Lower leg skin (tissue), 4 donors: Measurements from ENCODE around the gene ENTREP3. TPM values are rescaled to one million over a fixed set of nuclear protein-coding genes. Genes with fewer than 3 reads are reported as not detected.
"Not testable (repeated sequence)": the region's sequence is repeated elsewhere in the genome, so short reads cannot be mapped to it uniquely, and the experiment has no call there.

Experiments
- DNase-seq, 2 donors: peaks; one replicate each; pipeline ENCODE4 v3.0.0-alpha.2; 2019; ENCODE audit warnings: low spot score in 2 of 2
- H3K4me3 ChIP-seq: fragments of 200-600 bp; sonication (generic); 2 replicates; pipeline ENCODE4 v1.5.1; 2017; ENCODE audit warnings: mild to moderate bottlenecking, low read depth; ENCODE audit not compliant: poor library complexity, severe bottlenecking
- CTCF ChIP-seq, 3 donors: fragments of 450-650 bp; IDR thresholded peaks; one replicate each; pipeline ENCODE4 v1.5.1; 2016; ENCODE audit warnings: antibody characterized with exemption in 3 of 3, mild to moderate bottlenecking in 3 of 3, moderate library complexity in 2 of 3
- POLR2A ChIP-seq, 2 donors: fragments of 450-650 bp; IDR thresholded peaks; one replicate each; pipeline ENCODE4 v1.6.1; 2016 to 2017; ENCODE audit warnings: antibody characterized with exemption in 2 of 2, mild to moderate bottlenecking in 1 of 2, moderate library complexity in 1 of 2
- WGBS, 2 donors: methylation state at CpG; one replicate each; pipeline ENCODE4 v1.1.5; 2018; 5-methylcytosine and 5-hydroxymethylcytosine counted together
- intact Hi-C: fragments of 100-400 bp; cut with DNase I; formaldehyde crosslinking; loops from one replicate; pipeline ENCODE4 v1.15.0; 2023; ENCODE audit warnings: low total_unique reads
- total RNA-seq, 4 donors: library from RNA; depleted of rRNA; stranded (reverse); fragments of >200 nt; gene quantifications; one replicate each; pipeline ENCODE4 v1.1.0, GENCODE V29; 2016

ENTREP3 gene
- total RNA-seq, 4 donors from 2014 or later = 9.6 to 26.0 (median 18.7) TPM

- intact Hi-C loops, DNase-seq, H3K4me3 ChIP-seq: not testable (repeated sequence)
- WGBS, 2 donors = 61% methylated on average over 3 of the region's 3 CpGs
These were observed 24.0 kb downstream of the ENTREP3 start for GRCh38 chr1:155231302-155231701.

GRCh38 chr1:155228096-155228427 lies 27.2 kb downstream of the ENTREP3 start:
- H3K4me3 ChIP-seq = no peak overlapping the region
- WGBS, 2 donors = 53 to 63% methylated on average over 9 of the region's 9 CpGs
- TF ChIP-seq POLR2A (IDR thresholded peaks at IDR 0.05) = no peak
- TF ChIP-seq CTCF (IDR thresholded peaks at IDR 0.05) = no peak
- intact Hi-C loops = no loop called here
- no peak for DNase-seq

GRCh38 chr1:155227261-155228095 lies 27.8 kb downstream of the ENTREP3 start:
- TF ChIP-seq POLR2A (IDR thresholded peaks at IDR 0.05) = no peak
- no peak for TF ChIP-seq CTCF (IDR thresholded peaks at IDR 0.05)
- intact Hi-C loops = no loop called here
- H3K4me3 ChIP-seq = peak overlapping the region; percentile 44
- DNase-seq = peak; percentile 98 to 100
- WGBS, 2 donors = 0 to 1% methylated on average over 40 to 42 of the region's 42 CpGs

DNA sequence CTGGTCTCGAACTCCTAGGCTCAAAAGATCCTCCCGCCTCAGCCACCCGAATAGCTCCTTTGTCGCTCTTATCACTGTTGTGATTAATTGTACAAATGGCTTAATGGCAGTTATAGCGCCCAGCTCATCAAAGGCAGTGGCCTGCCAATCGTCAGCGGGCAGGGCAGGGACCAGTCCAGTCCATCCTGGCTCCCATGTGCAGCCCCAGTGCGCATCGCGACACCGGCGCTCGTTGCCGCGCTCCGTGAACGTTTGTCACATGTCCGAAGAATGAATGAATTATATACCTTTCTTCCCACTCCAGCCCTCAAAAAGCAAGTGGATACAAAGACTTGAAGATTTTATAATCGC lies 28.4 kb downstream of the ENTREP3 start:
- intact Hi-C loops = no loop called here
- no peak for DNase-seq
- WGBS, 2 donors = 0 to 1% methylated on average over 19 of the region's 19 CpGs
- TF ChIP-seq CTCF (IDR thresholded peaks at IDR 0.05) (no peak), POLR2A (IDR thresholded peaks at IDR 0.05) (no peak)
- H3K4me3 ChIP-seq = peak overlapping the region; percentile 44

DNA sequence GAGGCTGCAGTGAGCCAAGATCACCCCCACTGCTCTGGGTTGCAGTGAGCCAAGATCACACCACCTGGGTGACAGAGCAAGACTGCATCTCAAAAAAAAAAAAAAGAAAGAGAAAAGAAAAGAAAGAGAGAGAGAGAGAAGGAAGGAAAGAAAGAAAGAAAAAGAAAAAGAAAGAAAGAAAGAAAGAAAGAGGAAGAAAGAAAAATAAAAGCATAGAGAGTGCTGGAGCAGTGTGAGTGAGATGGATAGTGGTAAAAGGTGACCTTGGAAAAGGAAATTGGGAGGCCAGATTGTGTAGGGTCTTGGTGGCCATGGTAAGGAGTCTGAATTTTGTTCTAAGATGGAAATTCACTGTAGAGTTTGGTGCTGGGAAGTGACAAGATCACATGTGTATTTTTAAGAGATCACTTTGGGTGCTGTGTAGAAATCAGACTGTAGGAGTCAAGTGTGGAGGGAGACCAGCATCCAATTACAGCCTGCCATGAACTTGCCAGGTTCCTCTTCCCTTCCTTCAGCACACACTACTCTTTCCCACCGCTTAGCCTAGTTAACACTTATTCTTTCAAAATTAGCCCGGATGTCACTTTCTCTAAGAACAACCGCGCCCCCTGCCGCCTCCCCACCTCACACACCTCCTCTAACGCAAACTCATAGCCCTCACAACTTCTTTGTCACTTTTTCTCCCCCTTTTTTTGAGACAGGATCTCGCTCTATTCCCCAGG lies 28.9 kb downstream of the ENTREP3 start:
- TF ChIP-seq POLR2A (IDR thresholded peaks at IDR 0.05) (no peak), CTCF (IDR thresholded peaks at IDR 0.05) (no peak)
- intact Hi-C loops = no loop called here
- peak overlapping the region; percentile 44 for H3K4me3 ChIP-seq
- WGBS, 2 donors = 1% methylated on average over 7 of the region's 7 CpGs
- DNase-seq = peak; percentile 73 to 95

DNA sequence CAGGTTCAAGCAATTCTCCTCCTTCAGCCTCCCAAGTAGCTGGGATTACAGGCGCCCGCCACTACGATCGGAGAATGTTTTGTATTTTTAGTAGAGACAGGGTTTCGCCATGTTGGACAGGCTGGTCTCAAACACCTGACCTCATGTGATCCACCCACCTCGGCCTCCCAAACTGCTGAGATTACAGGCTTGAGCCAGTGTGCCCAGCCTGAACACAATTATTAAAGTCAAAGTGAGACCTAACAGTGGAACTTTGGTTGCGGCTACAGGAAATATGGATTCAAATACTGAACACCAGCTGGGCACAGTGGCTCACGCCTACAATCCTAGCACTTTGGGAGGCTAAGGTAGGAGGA lies 29.9 kb downstream of the ENTREP3 start:
- DNase-seq, H3K4me3 ChIP-seq, intact Hi-C loops: not testable (repeated sequence)
- 94 to 97% methylated on average over 8 of the region's 8 CpGs for WGBS, 2 donors
